Colonic mucosa (tissue), 4 donors: ENCODE measurements around the gene CD55. TPM values are rescaled to one million over a fixed set of nuclear protein-coding genes. Genes with fewer than 3 reads are reported as not detected.

ENCODE experiments used
- DNase-seq: peaks from one replicate; pipeline ENCODE4 v3.0.0-alpha.2; 2020
- H3K27ac ChIP-seq: fragments of 200-600 bp; one replicate; pipeline ENCODE4 v1.8.0; 2021
- H3K27me3 ChIP-seq: fragments of 200-600 bp; one replicate; pipeline ENCODE4 v1.8.0; 2021
- H3K36me3 ChIP-seq: fragments of 200-600 bp; one replicate; pipeline ENCODE4 v1.8.0; 2021
- H3K4me1 ChIP-seq: fragments of 200-600 bp; one replicate; pipeline ENCODE4 v1.8.0; 2021; ENCODE audit warnings: mild to moderate bottlenecking
- H3K4me3 ChIP-seq: fragments of 200-600 bp; one replicate; pipeline ENCODE4 v1.8.0; 2021
- H3K9ac ChIP-seq, 2 donors: one replicate each; pipeline ENCODE4 v1.7.0; 2013; ENCODE audit warnings: control low read depth in 2 of 2, low read depth in 2 of 2, low read length in 2 of 2
- H3K9me3 ChIP-seq: fragments of 200-600 bp; one replicate; pipeline ENCODE4 v1.8.0; 2021
- CTCF ChIP-seq: fragments of 200-600 bp; IDR thresholded peaks from one replicate; pipeline ENCODE4 v1.8.0; 2022; ENCODE audit warnings: antibody characterized with exemption, mild to moderate bottlenecking
- intact Hi-C: fragments of 100-400 bp; cut with DNase I; formaldehyde crosslinking; loops from one replicate; pipeline ENCODE4 v1.14.1; 2022
- total RNA-seq, 2 donors: library from RNA; stranded (reverse); fragmentation: NEBNext Ultra II Directional in 1 of 2; extraction: Animal tissue kit (Norgen Biotek cat#: 25700) in 1 of 2; gene quantifications; one replicate each; pipeline ENCODE4 v1.2.1, GENCODE V29; 2021
- donor health status: healthy.
- donor health status: DM: no; HTN: no; CAD: no.
- donor health status: DM: no; HTN: no; CAD: no.

The CD55 gene
- total RNA-seq, 2 donors from 2014 or later: 49.4 to 70.7 TPM

GRCh38 chr1:207312604-207312920 lies 8.9 kb upstream of the CD55 start:
- H3K27me3 ChIP-seq: no peaks in the 10 kb centered on the region
- no peak overlapping the region for H3K27ac ChIP-seq
- DNase-seq: no peak
- no peak for TF ChIP-seq CTCF
- H3K4me1 ChIP-seq: peaks cover 14% of the 10 kb centered on the region
- no peak overlapping the region for H3K9ac ChIP-seq
- H3K36me3 ChIP-seq: no peaks in the 10 kb centered on the region
- H3K4me3 ChIP-seq: no peak overlapping the region
- intact Hi-C loops: no loop called here
- no peaks in the 10 kb centered on the region for H3K9me3 ChIP-seq

- Histone ChIP-seq H3K9ac (no peak overlapping the region), H3K4me3 (no peak overlapping the region), H3K27ac (no peak overlapping the region), H3K27me3 (no peaks in the 10 kb centered on the region), H3K36me3 (no peaks in the 10 kb centered on the region), H3K4me1 (peaks cover 14% of the 10 kb centered on the region), H3K9me3 (no peaks in the 10 kb centered on the region)
- TF ChIP-seq CTCF: no peak
- DNase-seq: no peak
- intact Hi-C loops: no loop called here
These were observed 8.3 kb upstream of the CD55 start for GRCh38 chr1:207313131-207313530.

- H3K4me1 ChIP-seq: peaks cover 11% of the 10 kb centered on the region
- DNase-seq: no peak
- H3K4me3 ChIP-seq: no peak overlapping the region
- H3K36me3 ChIP-seq: no peaks in the 10 kb centered on the region
- H3K9ac ChIP-seq: no peak overlapping the region
- H3K9me3 ChIP-seq: no peaks in the 10 kb centered on the region
- H3K27me3 ChIP-seq: no peaks in the 10 kb centered on the region
- H3K27ac ChIP-seq: no peak overlapping the region
- intact Hi-C loops: no loop called here
- TF ChIP-seq CTCF: no peak
These were observed 6.7 kb upstream of the CD55 start for GRCh38 chr1:207314816-207315215.

GRCh38 chr1:207315435-207315834 lies 6.0 kb upstream of the CD55 start:
- H3K9ac ChIP-seq: no peak overlapping the region
- DNase-seq: no peak

GRCh38 chr1:207316141-207316540 lies 5.3 kb upstream of the CD55 start:
- Histone ChIP-seq H3K9ac (no peak overlapping the region), H3K4me3 (no peak overlapping the region), H3K9me3 (no peaks in the 10 kb centered on the region), H3K36me3 (no peaks in the 10 kb centered on the region), H3K4me1 (peaks cover 6% of the 10 kb centered on the region), H3K27ac (no peak overlapping the region), H3K27me3 (no peaks in the 10 kb centered on the region)
- no peak for TF ChIP-seq CTCF
- intact Hi-C loops: no loop called here
- DNase-seq: no peak

More at GRCh38 chr1:207315435-207315834, 6.0 kb upstream of the CD55 start:
- H3K27me3 ChIP-seq: no peaks in the 10 kb centered on the region
- no peaks in the 10 kb centered on the region for H3K36me3 ChIP-seq
- H3K4me3 ChIP-seq: no peak overlapping the region
- H3K9me3 ChIP-seq: no peaks in the 10 kb centered on the region
- H3K4me1 ChIP-seq: peaks cover 6% of the 10 kb centered on the region
- no peak for TF ChIP-seq CTCF
- H3K27ac ChIP-seq: no peak overlapping the region
- intact Hi-C loops: no loop called here
